HepG2 (cell line): Measurements from ENCODE around the gene TMEM63B. TPM values are rescaled to one million over a fixed set of nuclear protein-coding genes. Genes with fewer than 3 reads are reported as not detected.

Source experiments
- ATAC-seq: fragments of 200-7000 bp; cut with Tn5 transposase; 3 replicates; pipeline ENCODE4 v1.9.1; 2020; ENCODE audit warnings: mild to moderate bottlenecking, moderate library complexity
- BruUV-seq: library from RNA; stranded (reverse); fragments of 400-500 nt; replicated peaks from 2 replicates; lab custom pipeline; 2021; lab: Mats Ljungman, UMichigan
- CTCF ChIA-PET: fragments of 300-600 bp; formaldehyde crosslinking; extraction: SDS; loops from one replicate; lab custom pipeline; 2021; ENCODE audit warnings: low total read pairs, inconsistent platforms, low intra/inter-chr PET ratio; lab: Yijun Ruan, JAX
- POLR2A ChIA-PET: fragments of 350-600 bp; sonication (Branson Sonifier 250); formaldehyde crosslinking; loops from one replicate; lab custom pipeline; 2020; ENCODE audit warnings: antibody characterized with exemption, inconsistent platforms; lab: Yijun Ruan, JAX
- DNase-seq: peaks from one replicate; pipeline ENCODE4 v3.0.0-alpha.2; 2015; ENCODE audit warnings: low spot score
- FAIRE-seq: peaks from 3 replicates; lab custom pipeline; 2011; peaks lifted over from hg19 to GRCh38; lab: Jason Lieb, UNC
- H2AFZ ChIP-seq: one replicate; pipeline ENCODE4 v1.6.1; 2011; ENCODE audit warnings: low read length, inconsistent platforms
- H3K27ac ChIP-seq: fragments of 300-600 bp; 3 replicates; pipeline ENCODE4 v1.8.0; 2011; ENCODE audit warnings: mixed run types, mild to moderate bottlenecking, mixed read lengths, low read length, inconsistent platforms; ENCODE audit not compliant: insufficient read depth; ENCODE audit errors: extremely low read length
- H3K27me3 ChIP-seq, 2 experiments: fragments of 200-600 bp in 1 of 2; 2 replicates in 1 of 2; 3 replicates in 1 of 2; pipeline versions ENCODE4 v1.6.0 to v1.8.0; 2011; ENCODE audit warnings: low read length in 2 of 2, mild to moderate bottlenecking in 2 of 2, moderate library complexity in 2 of 2, inconsistent platforms in 1 of 2; ENCODE audit not compliant: insufficient read depth in 2 of 2, control insufficient read depth in 1 of 2
- H3K36me3 ChIP-seq, 2 experiments: fragments of 200-600 bp in 1 of 2; replicated peaks in 1 of 2; 2 replicates in 1 of 2; 3 replicates in 1 of 2; pipeline versions ENCODE4 v1.5.1 to v1.8.0; 2011; ENCODE audit warnings: low read length in 2 of 2, inconsistent platforms in 1 of 2; ENCODE audit not compliant: insufficient read depth in 2 of 2, control insufficient read depth in 1 of 2
- H3K4me1 ChIP-seq: 2 replicates; pipeline ENCODE4 v1.5.1; 2012; ENCODE audit warnings: low read length, inconsistent platforms; ENCODE audit not compliant: insufficient read depth
- H3K4me2 ChIP-seq: 2 replicates; pipeline ENCODE4 v1.6.0; 2011; ENCODE audit warnings: low read depth, low read length, inconsistent platforms
- H3K4me3 ChIP-seq, 3 experiments: fragments of 200-600 bp in 1 of 3; sonication (generic), shearing (Covaris generic) in 1 of 3; replicated peaks in 1 of 3; 2 replicates each; pipeline ENCODE4 v1.5.1; 2011 to 2016; ENCODE audit warnings: low read length in 3 of 3, inconsistent platforms in 2 of 3, low read depth in 2 of 3, mild to moderate bottlenecking in 2 of 3, control low read depth in 1 of 3, mixed read lengths in 1 of 3; ENCODE audit not compliant: insufficient read depth in 1 of 3
- H3K79me2 ChIP-seq: one replicate; pipeline ENCODE4 v1.6.1; 2011; ENCODE audit warnings: low read length, inconsistent platforms; ENCODE audit not compliant: insufficient read depth
- H3K9ac ChIP-seq: 2 replicates; pipeline ENCODE4 v1.6.0; 2011; ENCODE audit warnings: mild to moderate bottlenecking, low read depth, low read length, inconsistent platforms; ENCODE audit not compliant: insufficient read depth
- H3K9me3 ChIP-seq: 2 replicates; pipeline ENCODE4 v1.5.1; 2012; ENCODE audit warnings: mild to moderate bottlenecking, low read length
- H4K20me1 ChIP-seq: 2 replicates; pipeline ENCODE4 v1.6.0; 2011; ENCODE audit warnings: inconsistent platforms, mild to moderate bottlenecking, low read length, moderate library complexity; ENCODE audit not compliant: insufficient read depth
- BORCS8-MEF2B ChIP-seq: sonication (generic); formaldehyde crosslinking; IDR thresholded peaks from 2 replicates; pipeline ENCODE4 v1.8.0; 2022; ENCODE audit warnings: mild to moderate bottlenecking, missing genetic modification reagents
- ELF4 ChIP-seq: sonication (generic); formaldehyde crosslinking; IDR thresholded peaks from 2 replicates; pipeline ENCODE4 v1.5.0; 2020; ENCODE audit warnings: missing genetic modification reagents, mild to moderate bottlenecking, moderate library complexity, borderline replicate concordance
- NFATC3 ChIP-seq: sonication (generic); formaldehyde crosslinking; IDR thresholded peaks from 2 replicates; pipeline ENCODE4 v1.5.1; 2020; ENCODE audit warnings: mild to moderate bottlenecking, missing genetic modification reagents
- POLR2A ChIP-seq, 2 experiments: IDR thresholded peaks; 2 replicates each; pipeline ENCODE4 v1.6.1; 2011; ENCODE audit warnings: low read depth in 2 of 2, low read length in 2 of 2, mild to moderate bottlenecking in 1 of 2, moderate library complexity in 1 of 2; ENCODE audit not compliant: insufficient read depth in 1 of 2
- SKI ChIP-seq: fragments of 450-650 bp; IDR thresholded peaks from one replicate; pipeline ENCODE4 v1.6.1; 2018; ENCODE audit warnings: mild to moderate bottlenecking; ENCODE audit not compliant: partially characterized antibody
- SSRP1 ChIP-seq: IDR thresholded peaks from 2 replicates; pipeline ENCODE4 v1.6.1; 2016; ENCODE audit warnings: control low read depth
- TAF15 ChIP-seq: fragments of 200-400 bp; formaldehyde crosslinking; IDR thresholded peaks from one replicate; pipeline ENCODE4 v1.6.1; 2018; ENCODE audit warnings: mild to moderate bottlenecking, low read depth, low read length; ENCODE audit not compliant: poor library complexity, severe bottlenecking
- WGBS: methylation state at CpG from one replicate; pipeline ENCODE4 v1.1.6; 2017; ENCODE audit warnings: low lambda C conversion rate; 5-methylcytosine and 5-hydroxymethylcytosine counted together
- in situ Hi-C: cut with HindIII; loops from 2 replicates; pipeline ENCODE4 v1.10.0; 2017; ENCODE audit warnings: low pct_unique_long_range_greater_than_20kb; ENCODE audit not compliant: extremely low pct_ligation_motif_present
- intact Hi-C: fragments of 100-400 bp; cut with micrococcal nuclease; formaldehyde crosslinking; loops from one replicate; pipeline ENCODE4 v1.10.0; 2022; ENCODE audit not compliant: unreplicated experiment
- polyA plus RNA-seq, 8 experiments: library from polyadenylated mRNA; depleted of rRNA in 3 of 8; stranded (reverse) in 7 of 8; unstranded in 1 of 8; fragments of >200 nt; fragmentation: Illumina TruSeq in 4 of 8; extraction: Trizol in 4 of 8; gene quantifications; 2 replicates each; pipeline versions ENCODE4 v1.2.1 to v1.2.3, GENCODE V29; 2011 to 2016; ENCODE audit warnings: low read depth in 4 of 8, missing spikeins in 1 of 8, mixed read lengths in 1 of 8; ENCODE audit not compliant: insufficient read depth in 1 of 8
- total RNA-seq, 5 experiments: library from RNA; depleted of rRNA; stranded (reverse); fragments of >200 nt; fragmentation: Illumina TruSeq; extraction: Trizol; gene quantifications; 2 replicates each; pipeline ENCODE4 v1.2.3, GENCODE V29; 2016; ENCODE audit warnings: low read depth in 1 of 5
- TF ChIP-seq, protein P1 (sequence below): sonication (generic); formaldehyde crosslinking; IDR thresholded peaks from 2 replicates; pipeline ENCODE4 v1.9.0; 2021; ENCODE audit warnings: missing genetic modification reagents, borderline replicate concordance
- TF ChIP-seq, protein P2 (sequence below): sonication (generic); formaldehyde crosslinking; IDR thresholded peaks from 2 replicates; pipeline ENCODE4 v1.4.0; 2020; ENCODE audit warnings: missing genetic modification reagents, borderline replicate concordance
- TF ChIP-seq, protein P3 (sequence below): sonication (generic); formaldehyde crosslinking; IDR thresholded peaks from 2 replicates; pipeline ENCODE4 v1.8.0; 2022; ENCODE audit warnings: mild to moderate bottlenecking, missing genetic modification reagents, borderline replicate concordance
- TF ChIP-seq, protein P4 (sequence below): sonication (generic); formaldehyde crosslinking; IDR thresholded peaks from 2 replicates; pipeline ENCODE4 v1.4.0; 2020; ENCODE audit warnings: low read depth, missing genetic modification reagents
- TF ChIP-seq, protein P5 (sequence below): sonication (generic); formaldehyde crosslinking; IDR thresholded peaks from 2 replicates; pipeline ENCODE4 v1.9.0; 2022; ENCODE audit warnings: low read depth, missing genetic modification reagents

The TMEM63B gene
- total and polyA plus RNA-seq, 2 of the 13 experiments (the other 11 are each of a cell fraction or from before 2014, with no cell fraction given) = 27.4 to 75.8 TPM

DNA sequence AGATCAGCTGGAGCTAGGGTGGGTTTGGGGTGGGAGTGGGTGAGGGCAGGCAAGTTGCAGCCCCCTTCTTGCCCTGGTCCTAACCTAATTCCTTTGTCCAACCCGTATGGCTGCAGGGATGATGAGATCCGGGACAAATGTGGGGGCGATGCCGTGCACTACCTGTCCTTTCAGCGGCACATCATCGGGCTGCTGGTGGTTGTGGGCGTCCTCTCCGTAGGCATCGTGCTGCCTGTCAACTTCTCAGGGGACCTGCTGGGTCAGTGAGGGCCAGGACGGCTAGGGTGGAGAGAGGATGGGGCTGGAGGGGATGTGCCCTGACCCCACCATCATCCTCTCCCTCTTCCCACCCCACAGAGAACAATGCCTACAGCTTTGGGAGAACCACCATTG is 12.0 kb downstream of the TMEM63B start:
- Histone ChIP-seq H4K20me1 (no peaks in the 10 kb centered on the region; the same call in 1 of the 2 replicates), H3K27ac (no peak overlapping the region), H2AFZ (no peak overlapping the region), H3K36me3 (peaks cover 23 to 64% of the 10 kb centered on the region in 2 experiments), H3K79me2 (peaks cover under 1% of the 10 kb centered on the region), H3K27me3 (no peaks in the 10 kb centered on the region), H3K4me1 (peaks cover 26% of the 10 kb centered on the region), H3K9me3 (no peaks in the 10 kb centered on the region), H3K4me3 (no peak overlapping the region), H3K4me2 (no peak overlapping the region), H3K9ac (no peak overlapping the region)
- ATAC-seq (no peak), FAIRE-seq (no peak), DNase-seq (no peak)
- 97% methylated on average over 10 of the region's 10 CpGs for WGBS
- BruUV-seq = no TSS peak
- intact Hi-C loops (no loop called here), in situ Hi-C loops (no loop called here)
- CTCF ChIA-PET = no interaction called here
- POLR2A ChIA-PET = interaction anchor here (0.7 kb wide), 1 partner anchor 27 kb away, joined by 3 read pairs; no protein-coding TSS in a partner anchor
- TF ChIP-seq BORCS8-MEF2B (CRISPR knock-in tag) (no peak), NFATC3 (CRISPR knock-in tag) (no peak), TAF15 (no peak), SSRP1 (CRISPR knock-in tag) (no peak), SKI (no peak), POLR2A (IDR thresholded peaks at IDR 0.05; ENCODE audit: insufficient read depth in 1 of 2, low read depth in 2 of 2, low read length in 2 of 2) (no peak), ELF4 (CRISPR knock-in tag) (no peak)
- TF ChIP-seq, protein P1, sequence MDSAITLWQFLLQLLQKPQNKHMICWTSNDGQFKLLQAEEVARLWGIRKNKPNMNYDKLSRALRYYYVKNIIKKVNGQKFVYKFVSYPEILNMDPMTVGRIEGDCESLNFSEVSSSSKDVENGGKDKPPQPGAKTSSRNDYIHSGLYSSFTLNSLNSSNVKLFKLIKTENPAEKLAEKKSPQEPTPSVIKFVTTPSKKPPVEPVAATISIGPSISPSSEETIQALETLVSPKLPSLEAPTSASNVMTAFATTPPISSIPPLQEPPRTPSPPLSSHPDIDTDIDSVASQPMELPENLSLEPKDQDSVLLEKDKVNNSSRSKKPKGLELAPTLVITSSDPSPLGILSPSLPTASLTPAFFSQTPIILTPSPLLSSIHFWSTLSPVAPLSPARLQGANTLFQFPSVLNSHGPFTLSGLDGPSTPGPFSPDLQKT (CRISPR knock-in tag) = no peak
- TF ChIP-seq, protein P2, sequence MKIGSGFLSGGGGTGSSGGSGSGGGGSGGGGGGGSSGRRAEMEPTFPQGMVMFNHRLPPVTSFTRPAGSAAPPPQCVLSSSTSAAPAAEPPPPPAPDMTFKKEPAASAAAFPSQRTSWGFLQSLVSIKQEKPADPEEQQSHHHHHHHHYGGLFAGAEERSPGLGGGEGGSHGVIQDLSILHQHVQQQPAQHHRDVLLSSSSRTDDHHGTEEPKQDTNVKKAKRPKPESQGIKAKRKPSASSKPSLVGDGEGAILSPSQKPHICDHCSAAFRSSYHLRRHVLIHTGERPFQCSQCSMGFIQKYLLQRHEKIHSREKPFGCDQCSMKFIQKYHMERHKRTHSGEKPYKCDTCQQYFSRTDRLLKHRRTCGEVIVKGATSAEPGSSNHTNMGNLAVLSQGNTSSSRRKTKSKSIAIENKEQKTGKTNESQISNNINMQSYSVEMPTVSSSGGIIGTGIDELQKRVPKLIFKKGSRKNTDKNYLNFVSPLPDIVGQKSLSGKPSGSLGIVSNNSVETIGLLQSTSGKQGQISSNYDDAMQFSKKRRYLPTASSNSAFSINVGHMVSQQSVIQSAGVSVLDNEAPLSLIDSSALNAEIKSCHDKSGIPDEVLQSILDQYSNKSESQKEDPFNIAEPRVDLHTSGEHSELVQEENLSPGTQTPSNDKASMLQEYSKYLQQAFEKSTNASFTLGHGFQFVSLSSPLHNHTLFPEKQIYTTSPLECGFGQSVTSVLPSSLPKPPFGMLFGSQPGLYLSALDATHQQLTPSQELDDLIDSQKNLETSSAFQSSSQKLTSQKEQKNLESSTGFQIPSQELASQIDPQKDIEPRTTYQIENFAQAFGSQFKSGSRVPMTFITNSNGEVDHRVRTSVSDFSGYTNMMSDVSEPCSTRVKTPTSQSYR (CRISPR knock-in tag) = no peak
- TF ChIP-seq, protein P3, sequence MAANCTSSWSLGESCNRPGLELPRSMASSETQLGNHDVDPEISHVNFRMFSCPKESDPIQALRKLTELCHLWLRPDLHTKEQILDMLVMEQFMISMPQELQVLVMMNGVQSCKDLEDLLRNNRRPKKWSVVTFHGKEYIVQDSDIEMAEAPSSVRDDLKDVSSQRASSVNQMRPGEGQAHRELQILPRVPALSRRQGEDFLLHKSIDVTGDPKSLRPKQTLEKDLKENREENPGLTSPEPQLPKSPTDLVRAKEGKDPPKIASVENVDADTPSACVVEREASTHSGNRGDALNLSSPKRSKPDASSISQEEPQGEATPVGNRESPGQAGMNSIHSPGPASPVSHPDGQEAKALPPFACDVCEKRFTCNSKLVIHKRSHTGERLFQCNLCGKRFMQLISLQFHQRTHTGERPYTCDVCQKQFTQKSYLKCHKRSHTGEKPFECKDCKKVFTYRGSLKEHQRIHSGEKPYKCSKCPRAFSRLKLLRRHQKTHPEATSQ (CRISPR knock-in tag) = no peak
- TF ChIP-seq, protein P4, sequence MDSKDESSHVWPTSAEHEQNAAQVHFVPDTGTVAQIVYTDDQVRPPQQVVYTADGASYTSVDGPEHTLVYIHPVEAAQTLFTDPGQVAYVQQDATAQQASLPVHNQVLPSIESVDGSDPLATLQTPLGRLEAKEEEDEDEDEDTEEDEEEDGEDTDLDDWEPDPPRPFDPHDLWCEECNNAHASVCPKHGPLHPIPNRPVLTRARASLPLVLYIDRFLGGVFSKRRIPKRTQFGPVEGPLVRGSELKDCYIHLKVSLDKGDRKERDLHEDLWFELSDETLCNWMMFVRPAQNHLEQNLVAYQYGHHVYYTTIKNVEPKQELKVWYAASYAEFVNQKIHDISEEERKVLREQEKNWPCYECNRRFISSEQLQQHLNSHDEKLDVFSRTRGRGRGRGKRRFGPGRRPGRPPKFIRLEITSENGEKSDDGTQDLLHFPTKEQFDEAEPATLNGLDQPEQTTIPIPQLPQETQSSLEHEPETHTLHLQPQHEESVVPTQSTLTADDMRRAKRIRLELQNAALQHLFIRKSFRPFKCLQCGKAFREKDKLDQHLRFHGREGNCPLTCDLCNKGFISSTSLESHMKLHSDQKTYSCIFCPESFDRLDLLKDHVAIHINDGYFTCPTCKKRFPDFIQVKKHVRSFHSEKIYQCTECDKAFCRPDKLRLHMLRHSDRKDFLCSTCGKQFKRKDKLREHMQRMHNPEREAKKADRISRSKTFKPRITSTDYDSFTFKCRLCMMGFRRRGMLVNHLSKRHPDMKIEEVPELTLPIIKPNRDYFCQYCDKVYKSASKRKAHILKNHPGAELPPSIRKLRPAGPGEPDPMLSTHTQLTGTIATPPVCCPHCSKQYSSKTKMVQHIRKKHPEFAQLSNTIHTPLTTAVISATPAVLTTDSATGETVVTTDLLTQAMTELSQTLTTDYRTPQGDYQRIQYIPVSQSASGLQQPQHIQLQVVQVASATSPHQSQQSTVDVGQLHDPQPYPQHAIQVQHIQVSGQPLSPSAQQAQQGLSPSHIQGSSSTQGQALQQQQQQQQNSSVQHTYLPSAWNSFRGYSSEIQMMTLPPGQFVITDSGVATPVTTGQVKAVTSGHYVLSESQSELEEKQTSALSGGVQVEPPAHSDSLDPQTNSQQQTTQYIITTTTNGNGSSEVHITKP (CRISPR knock-in tag) = no peak
- TF ChIP-seq, protein P5, sequence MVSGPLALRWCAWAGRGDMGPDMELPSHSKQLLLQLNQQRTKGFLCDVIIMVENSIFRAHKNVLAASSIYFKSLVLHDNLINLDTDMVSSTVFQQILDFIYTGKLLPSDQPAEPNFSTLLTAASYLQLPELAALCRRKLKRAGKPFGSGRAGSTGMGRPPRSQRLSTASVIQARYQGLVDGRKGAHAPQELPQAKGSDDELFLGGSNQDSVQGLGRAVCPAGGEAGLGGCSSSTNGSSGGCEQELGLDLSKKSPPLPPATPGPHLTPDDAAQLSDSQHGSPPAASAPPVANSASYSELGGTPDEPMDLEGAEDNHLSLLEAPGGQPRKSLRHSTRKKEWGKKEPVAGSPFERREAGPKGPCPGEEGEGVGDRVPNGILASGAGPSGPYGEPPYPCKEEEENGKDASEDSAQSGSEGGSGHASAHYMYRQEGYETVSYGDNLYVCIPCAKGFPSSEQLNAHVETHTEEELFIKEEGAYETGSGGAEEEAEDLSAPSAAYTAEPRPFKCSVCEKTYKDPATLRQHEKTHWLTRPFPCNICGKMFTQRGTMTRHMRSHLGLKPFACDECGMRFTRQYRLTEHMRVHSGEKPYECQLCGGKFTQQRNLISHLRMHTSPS (CRISPR knock-in tag) = no peak
